Osteocyte (in vitro differentiated cells): ENCODE measurements around the gene CFAP73. TPM values are rescaled to one million over a fixed set of nuclear protein-coding genes. Genes with fewer than 3 reads are reported as not detected.

Source experiments
- DNase-seq: peaks from one replicate; pipeline ENCODE4 v3.0.0; 2021; ENCODE audit warnings: mixed read lengths; ENCODE audit not compliant: unreplicated experiment; ENCODE audit errors: extremely low spot score
- H3K27ac Mint-ChIP-seq: one replicate; pipeline ENCODE4 v1.8.0; 2021; ENCODE audit warnings: mild to moderate bottlenecking, mixed read lengths; ENCODE audit not compliant: unreplicated experiment
- H3K27me3 Mint-ChIP-seq: one replicate; pipeline ENCODE4 v1.8.0; 2021; ENCODE audit warnings: mixed read lengths; ENCODE audit not compliant: unreplicated experiment
- H3K36me3 Mint-ChIP-seq: one replicate; pipeline ENCODE4 v1.8.0; 2021; ENCODE audit warnings: mixed read lengths; ENCODE audit not compliant: unreplicated experiment
- H3K4me1 Mint-ChIP-seq: one replicate; pipeline ENCODE4 v1.8.0; 2021; ENCODE audit warnings: mixed read lengths; ENCODE audit not compliant: unreplicated experiment
- H3K4me3 Mint-ChIP-seq: one replicate; pipeline ENCODE4 v1.8.0; 2021; ENCODE audit warnings: mild to moderate bottlenecking, moderate library complexity, mixed read lengths; ENCODE audit not compliant: unreplicated experiment
- H3K9me3 Mint-ChIP-seq: one replicate; pipeline ENCODE4 v1.8.0; 2021; ENCODE audit warnings: mixed read lengths; ENCODE audit not compliant: unreplicated experiment
- CTCF ChIP-seq: fragments of 200-600 bp; sonication (generic); IDR thresholded peaks from 2 replicates; pipeline ENCODE4 v1.5.0; 2021; ENCODE audit warnings: antibody characterized with exemption, mild to moderate bottlenecking, moderate library complexity
- total RNA-seq: library from RNA; stranded (reverse); gene quantifications from 2 replicates; pipeline ENCODE4 v1.2.1, GENCODE V29; 2021

Gene CFAP73
- total RNA-seq, 1 donor from 2014 or later = not detected

GRCh38 chr12:113190761-113191160 lies 41.2 kb downstream of the CFAP73 start:
- Mint-ChIP-seq H3K27ac (no peak overlapping the region), H3K4me3 (no peak overlapping the region), H3K27me3 (no peaks in the 10 kb centered on the region), H3K9me3 (no peaks in the 10 kb centered on the region), H3K36me3 (peaks cover 17% of the 10 kb centered on the region), H3K4me1 (peaks cover 58% of the 10 kb centered on the region)
- DNase-seq = no peak
- TF ChIP-seq CTCF = no peak

- peaks cover 60% of the 10 kb centered on the region for H3K4me1 Mint-ChIP-seq
- DNase-seq = no peak
- no peaks in the 10 kb centered on the region for H3K9me3 Mint-ChIP-seq
- H3K27ac Mint-ChIP-seq = no peak overlapping the region
- TF ChIP-seq CTCF = no peak
- peaks cover 17% of the 10 kb centered on the region for H3K36me3 Mint-ChIP-seq
- no peak overlapping the region for H3K4me3 Mint-ChIP-seq
- H3K27me3 Mint-ChIP-seq = no peaks in the 10 kb centered on the region
These were observed 41.7 kb downstream of the CFAP73 start for GRCh38 chr12:113191227-113191626.

DNA sequence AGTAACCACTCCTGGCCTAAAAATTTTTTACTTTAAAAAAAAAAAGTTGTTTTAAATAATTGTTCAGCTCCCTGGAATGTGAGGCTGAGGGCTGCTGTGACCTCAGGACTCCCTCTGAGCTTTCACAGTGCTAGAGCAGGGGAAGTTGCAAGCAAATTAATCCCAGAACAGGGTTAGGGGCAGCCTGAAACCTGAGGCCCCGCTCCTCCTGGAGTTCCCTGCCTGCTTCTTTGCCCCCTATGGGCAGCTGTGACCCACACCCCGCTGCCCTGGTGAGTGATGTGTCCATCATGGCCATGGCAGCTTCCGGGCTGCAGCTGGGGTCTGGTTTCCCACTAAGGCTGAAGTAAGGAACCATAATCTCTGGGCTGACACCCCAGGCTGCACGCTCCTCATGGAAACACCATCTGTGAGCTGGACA lies 45.5 kb downstream of the CFAP73 start:
- peak; percentile 86 for DNase-seq
- no peak overlapping the region for H3K4me3 Mint-ChIP-seq
- H3K27ac Mint-ChIP-seq = peak overlapping the region; percentile 91
- peaks cover 7% of the 10 kb centered on the region for H3K36me3 Mint-ChIP-seq
- peaks cover 62% of the 10 kb centered on the region for H3K4me1 Mint-ChIP-seq
- H3K9me3 Mint-ChIP-seq = no peaks in the 10 kb centered on the region
- H3K27me3 Mint-ChIP-seq = no peaks in the 10 kb centered on the region
- TF ChIP-seq CTCF = no peak

- no peak for DNase-seq
- Mint-ChIP-seq H3K27ac (peak overlapping the region; percentile 91), H3K4me3 (peak overlapping the region; percentile 30), H3K27me3 (no peaks in the 10 kb centered on the region), H3K4me1 (peaks cover 60% of the 10 kb centered on the region), H3K9me3 (no peaks in the 10 kb centered on the region), H3K36me3 (peaks cover 5% of the 10 kb centered on the region)
- TF ChIP-seq CTCF = no peak
These were observed 46.1 kb downstream of the CFAP73 start for GRCh38 chr12:113195598-113195997.

GRCh38 chr12:113196582-113196981 lies 47.1 kb downstream of the CFAP73 start:
- no peak overlapping the region for H3K27ac Mint-ChIP-seq
- no peak overlapping the region for H3K4me3 Mint-ChIP-seq
- TF ChIP-seq CTCF = no peak
- H3K4me1 Mint-ChIP-seq = peaks cover 57% of the 10 kb centered on the region
- H3K9me3 Mint-ChIP-seq = no peaks in the 10 kb centered on the region
- H3K36me3 Mint-ChIP-seq = peaks cover 4% of the 10 kb centered on the region
- no peaks in the 10 kb centered on the region for H3K27me3 Mint-ChIP-seq
- no peak for DNase-seq
